Activated CD4-positive, alpha-beta T cell treated with anti-CD3 and anti-CD28 coated beads, Interleukin-2, amount 50 U/mL, for 16 hours (primary cell): Measurements from ENCODE around the gene GTF2IRD1.

ENCODE experiments used
- DNase-seq: peaks from one replicate; pipeline ENCODE4 v3.0.0-alpha.2; 2020

Gene GTF2IRD1

DNA sequence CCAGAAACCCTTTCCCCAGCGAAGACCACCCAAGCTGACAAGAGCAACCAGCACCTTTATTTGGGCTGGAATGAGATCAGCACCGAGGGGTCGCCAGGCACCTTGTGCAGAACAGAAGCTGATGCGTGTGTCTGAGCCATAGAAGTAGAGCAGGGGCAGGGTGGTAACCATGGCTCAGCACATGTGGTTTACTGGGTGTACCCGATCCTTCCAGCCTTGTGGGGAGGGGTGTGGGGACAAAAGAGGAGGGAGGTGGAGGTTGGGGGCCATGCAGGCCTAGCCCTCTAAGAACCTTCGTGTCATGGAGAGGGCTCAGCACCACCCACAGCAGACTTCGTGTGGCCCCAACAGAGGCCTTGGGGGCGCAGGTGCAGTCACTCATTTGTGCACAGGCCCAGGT, 119.8 kb downstream of the GTF2IRD1 start:
- no peak for DNase-seq

DNA sequence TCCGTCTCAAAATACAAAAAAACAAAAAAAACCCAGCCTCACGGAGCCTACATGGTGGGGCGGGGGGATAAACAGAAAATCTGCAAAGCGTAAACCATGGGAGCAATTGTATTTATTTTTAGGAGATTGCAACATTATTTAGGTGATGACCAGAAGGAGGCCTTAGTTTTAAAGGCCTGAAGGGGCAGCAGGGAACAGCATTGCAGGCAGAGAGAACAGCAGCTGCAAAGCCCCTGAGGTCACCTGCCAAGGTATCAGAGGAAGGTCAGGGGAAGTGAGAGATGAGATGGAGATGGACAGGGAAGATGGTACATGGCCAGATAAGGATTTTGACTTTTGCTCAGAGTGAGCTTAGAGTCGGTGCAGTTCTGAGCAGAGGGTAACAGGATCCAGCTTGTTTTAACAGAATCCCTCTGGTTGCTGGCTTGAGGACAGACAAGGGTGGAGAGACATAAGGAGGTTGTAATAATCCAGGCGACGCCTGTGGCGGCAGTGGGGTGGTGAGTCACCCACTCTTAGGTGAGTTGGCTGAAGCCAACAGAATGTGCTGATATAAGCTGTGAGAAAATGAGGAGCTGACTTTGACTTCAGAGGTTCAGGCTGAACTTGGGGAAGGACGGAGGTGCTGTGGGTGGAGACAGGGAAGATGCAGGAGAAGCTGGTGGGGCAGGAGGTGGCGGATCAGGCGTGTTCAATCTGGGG, 121.5 kb downstream of the GTF2IRD1 start:
- no peak for DNase-seq

DNA sequence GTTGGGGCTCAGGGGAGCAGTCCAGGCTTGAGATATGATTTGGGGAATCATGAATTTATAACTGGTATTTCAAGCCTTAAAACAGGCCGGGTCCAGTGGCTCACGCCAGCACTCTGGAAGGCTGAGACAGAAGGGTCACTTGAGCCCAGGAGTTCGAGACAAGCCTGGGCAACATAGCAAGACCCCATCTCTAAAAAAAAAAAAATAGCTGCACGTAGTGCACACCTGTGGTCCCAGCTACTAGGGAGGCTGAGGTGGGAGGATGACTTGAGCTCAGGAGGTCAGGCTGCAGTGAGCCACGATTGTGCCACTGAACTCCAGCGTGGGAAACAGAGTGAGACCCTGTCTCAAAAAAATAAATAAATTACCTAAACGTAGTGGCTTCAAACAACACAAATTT, 122.1 kb downstream of the GTF2IRD1 start:
- no peak for DNase-seq

- DNase-seq = no peak
Observed at GRCh38 chr7:74579800-74580685, 126.3 kb downstream of the GTF2IRD1 start.

DNA sequence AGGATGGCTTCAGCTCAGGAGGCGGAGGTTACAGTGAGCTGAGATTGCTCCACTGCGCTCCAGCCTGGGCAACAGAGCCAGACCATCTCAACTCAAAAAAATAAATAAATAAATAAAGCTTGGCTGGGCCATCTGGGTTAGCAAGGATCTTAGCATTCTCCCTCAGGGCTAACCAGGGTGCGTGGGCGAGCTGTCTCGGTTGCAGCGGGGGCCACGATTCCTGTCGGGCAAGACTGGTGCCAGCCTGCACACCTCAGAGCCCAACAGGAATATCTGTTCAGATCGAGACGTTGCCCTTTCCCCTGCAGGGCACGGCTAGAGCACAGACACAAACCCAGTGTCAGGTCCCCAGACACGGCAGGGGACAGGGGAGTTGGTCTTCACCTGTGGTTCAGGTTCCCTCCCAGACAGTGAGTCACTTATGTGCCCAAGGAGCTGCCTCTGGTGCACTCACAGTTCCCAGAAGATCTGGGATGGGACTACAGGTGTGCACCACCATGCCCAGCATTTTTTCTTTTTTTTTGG, 128.3 kb downstream of the GTF2IRD1 start:
- no peak for DNase-seq

DNA sequence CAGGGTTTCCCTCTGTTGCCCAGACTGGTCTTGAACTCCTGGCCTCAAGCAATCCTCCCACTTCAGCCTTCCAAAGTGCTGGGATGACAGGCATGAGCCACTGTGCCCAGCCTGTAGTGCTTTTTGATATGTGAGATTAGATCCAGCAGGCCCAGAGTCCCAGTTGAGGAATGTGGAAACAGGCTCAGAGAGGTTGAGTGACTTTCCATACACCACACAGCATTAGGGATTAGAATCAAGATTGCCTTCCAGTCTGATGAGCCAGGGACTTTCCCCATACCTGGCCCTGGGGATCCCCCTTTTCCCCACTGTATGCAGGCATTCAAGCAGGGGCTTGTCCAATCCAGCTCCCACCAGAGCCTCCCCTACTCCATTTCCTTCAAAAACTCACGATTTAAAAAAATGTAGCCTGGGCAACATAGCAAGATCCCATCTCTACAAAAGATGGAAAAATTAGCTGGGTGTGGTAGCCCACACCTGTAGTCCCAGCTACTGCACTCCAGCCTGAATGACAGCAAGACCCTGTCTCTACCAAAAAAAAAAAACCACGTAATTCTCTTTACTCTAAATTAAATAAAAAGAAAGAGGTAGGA, 128.8 kb downstream of the GTF2IRD1 start:
- no peak for DNase-seq

DNA sequence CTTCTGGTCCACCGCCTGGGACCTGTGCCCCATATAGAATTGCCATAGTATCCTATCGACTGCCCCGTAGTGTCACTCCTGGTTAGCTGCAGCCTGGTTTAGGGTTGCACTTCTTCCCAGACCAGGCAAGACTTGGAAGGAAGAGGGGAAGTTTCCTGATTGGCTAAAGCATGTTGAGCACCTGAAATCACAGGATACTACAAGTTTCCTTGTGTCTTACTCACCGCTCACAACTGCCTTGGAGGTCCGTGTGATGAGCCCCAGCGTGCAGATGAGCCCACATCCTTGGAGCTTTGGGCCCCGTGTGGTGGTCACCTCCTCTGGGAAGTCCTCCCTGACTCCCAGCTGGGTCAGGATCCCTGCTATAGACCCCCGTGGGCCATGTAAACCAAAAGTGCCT, 129.9 kb downstream of the GTF2IRD1 start:
- DNase-seq = no peak

DNA sequence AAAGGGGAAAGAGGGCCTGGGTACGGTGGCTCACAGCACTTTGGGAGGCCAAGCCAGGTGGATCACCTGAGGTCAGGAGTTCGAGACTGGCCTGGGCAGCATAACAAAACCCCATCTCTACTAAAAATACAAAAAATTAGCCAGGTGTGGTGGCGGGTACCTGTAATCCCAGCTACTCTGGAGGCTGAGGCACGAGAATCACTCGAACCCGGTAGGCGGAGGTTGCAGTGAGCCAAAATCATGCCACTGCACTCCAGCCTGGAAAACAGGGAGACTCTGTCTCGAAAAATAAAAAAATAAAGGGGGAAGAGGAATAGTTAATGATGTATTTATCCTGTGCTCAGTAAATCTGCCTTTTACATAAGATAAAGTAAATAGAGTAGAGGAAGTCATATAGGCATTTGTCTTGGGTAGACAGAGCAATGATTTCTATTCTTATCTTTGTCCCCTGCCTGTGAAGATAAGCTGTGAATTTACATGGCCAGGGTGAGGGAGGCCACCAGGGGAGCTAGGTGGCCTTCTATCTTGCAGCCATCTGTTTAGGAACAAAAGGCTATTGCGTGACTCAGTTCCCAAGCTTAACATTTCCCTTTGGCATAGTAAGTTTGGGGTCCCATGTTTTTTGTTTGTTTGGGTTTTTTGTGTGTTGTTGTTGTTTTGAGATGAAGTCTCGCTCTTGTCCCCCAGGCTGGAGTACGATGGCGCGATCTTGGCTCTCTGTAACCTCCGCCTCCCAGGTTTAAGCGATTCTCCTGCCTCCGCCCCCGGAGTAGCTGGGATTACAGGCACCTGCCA, 130.7 kb downstream of the GTF2IRD1 start:
- no peak for DNase-seq

GRCh38 chr7:74585844-74586243, 132.1 kb downstream of the GTF2IRD1 start:
- DNase-seq = no peak

DNA sequence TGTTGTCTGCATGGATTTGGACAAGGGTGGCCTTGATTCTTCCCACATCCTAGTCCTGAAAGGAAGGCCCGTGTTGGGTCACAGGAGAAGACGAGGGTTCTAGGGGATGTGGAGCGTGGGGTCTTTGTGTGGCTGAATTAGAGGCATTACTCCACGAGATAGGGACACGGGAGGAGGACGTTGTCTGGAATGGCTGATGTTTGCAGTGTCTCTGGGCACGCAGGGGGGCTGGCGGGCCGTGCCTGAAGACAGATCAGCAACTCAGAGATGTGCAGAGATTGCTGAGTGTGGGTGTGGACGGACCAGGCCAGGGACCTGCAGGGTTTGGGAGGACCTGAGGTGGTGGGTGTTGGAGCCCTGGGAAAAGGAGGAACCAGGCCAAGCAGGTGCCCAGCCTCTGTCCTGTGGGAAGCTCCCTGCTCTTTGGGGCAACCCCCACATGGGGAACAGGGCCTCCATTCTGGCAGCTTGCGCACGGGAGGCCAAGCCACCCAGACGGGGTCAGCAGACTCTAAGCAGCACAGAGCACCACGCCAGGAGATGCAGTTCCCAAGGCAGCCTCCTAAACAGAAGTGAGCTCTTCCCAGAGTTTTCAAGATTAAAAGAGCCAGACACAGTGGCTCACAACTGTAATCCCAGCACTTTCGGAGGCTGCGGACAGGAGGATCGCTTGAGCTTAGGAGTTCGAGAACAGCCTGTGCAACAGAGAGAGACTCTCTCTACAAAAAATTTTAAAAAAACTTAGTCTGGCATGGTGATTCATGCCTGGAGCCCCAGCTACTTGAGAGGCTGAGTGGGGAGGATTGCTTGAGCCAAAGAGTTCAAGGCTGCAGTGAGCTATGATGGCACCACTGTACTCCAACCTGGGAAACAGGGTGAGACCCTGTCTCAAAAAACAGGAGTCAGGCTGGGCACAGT, 132.8 kb downstream of the GTF2IRD1 start:
- no peak for DNase-seq

GRCh38 chr7:74587435-74588126, 133.9 kb downstream of the GTF2IRD1 start:
- DNase-seq = no peak

DNA sequence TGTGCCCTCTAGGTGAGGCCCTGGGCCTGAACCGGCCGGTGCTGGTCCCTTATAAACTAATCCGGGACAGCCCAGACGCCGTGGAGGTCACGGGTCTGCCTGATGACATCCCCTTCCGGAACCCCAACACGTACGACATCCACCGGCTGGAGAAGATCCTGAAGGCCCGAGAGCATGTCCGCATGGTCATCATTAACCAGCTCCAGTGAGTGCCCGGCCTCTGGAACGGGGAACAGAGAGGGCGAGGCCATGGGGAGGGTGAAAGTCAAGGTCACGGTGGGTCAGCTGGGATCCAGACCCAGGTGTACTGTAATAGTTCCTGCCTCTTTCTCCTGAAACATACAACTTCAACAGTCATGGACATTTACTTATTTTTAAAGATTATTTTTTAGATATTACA, 137.1 kb downstream of the GTF2IRD1 start:
- DNase-seq = no peak

- no peak for DNase-seq
Observed at GRCh38 chr7:74598558-74598957, 144.9 kb downstream of the GTF2IRD1 start.

DNA sequence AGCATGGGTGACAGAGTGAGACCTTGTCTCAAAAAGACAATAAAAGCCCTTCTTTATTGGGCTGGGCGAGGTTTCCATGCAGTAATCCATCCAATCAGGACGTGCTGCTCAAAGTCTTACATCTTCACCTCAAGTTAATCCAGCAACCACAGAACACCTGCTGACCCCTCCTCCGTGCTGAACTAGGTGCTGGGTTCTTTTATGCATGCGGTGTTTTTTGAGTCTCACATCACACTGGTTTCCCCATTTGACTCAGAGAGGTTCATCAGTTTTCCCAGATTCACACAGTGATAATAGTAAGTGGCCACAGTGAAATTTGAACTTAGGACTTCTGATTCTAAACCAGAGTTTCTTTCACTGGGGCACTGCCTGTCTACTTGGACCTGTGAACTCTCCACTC, 145.5 kb downstream of the GTF2IRD1 start:
- peak; percentile 47 for DNase-seq

- no peak for DNase-seq
Observed at GRCh38 chr7:74604326-74605020, 150.8 kb downstream of the GTF2IRD1 start.

DNA sequence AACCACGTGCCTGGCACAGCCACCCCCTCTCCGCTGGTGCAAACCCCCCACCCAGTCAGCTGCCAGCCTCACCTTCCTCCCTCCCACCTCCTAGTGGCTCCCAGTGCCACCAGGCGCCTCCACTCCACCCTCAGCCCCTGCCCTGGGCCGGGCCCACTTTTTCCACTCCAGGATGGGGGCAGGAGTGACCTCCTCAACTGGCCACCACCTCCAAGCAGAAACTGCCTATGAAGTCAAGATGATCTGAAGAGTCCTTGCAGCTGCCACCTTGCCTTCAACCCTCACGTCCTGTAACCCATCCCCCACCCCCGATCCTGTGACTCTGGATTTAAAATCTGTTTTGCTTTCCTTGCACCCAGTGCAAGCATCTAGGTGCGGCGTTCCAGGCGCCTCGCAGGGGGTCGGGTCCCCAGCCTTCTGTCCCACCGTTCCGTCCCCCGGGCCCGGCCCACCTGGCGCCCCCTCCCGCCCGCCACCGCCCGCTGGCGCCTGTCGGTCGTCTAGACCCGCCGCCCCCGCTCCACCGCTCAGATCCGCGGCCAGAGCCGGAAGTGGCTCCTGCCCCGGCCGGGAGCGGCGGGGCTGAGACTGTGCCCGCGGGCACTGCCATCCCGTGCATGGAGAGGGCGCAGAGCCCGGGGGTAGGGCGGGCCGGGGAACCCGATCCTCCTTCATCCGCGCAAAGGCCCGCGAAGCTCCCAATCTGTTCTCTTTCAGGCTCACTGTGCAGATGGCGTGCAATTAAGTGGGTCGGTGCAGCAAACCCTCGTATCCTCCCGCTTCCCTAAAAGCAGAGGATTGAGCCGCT, 152.6 kb downstream of the GTF2IRD1 start:
- DNase-seq = peak; percentile 23

DNA sequence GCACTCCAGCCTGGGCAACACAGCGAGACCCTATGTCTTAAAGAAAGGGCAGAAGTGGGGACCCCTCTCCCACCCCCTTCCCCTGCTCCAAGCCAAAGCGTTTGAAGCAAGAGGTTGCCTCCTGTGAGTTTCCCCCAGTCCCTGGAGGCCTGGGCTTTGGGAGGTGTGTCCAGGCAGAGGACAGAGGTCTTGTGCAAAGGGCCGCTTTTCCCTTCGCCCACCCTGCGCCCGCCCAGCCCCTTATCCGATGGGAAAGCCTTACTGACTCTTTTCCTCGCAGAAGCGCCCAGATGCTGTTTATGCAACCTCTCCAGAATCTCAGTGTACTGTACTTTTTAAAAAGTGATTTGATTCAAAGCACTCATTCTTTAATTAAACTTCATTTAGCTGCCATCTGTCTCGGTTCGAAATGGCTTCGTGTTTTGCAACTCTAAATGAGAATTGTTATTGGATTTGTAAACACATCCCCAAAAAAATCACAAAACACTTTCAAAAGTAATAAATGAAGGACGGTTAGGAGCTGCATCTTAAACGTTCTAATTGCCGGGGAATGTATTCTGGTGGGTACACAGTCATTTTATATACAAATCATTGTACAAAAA, 153.3 kb downstream of the GTF2IRD1 start:
- DNase-seq = no peak

DNA sequence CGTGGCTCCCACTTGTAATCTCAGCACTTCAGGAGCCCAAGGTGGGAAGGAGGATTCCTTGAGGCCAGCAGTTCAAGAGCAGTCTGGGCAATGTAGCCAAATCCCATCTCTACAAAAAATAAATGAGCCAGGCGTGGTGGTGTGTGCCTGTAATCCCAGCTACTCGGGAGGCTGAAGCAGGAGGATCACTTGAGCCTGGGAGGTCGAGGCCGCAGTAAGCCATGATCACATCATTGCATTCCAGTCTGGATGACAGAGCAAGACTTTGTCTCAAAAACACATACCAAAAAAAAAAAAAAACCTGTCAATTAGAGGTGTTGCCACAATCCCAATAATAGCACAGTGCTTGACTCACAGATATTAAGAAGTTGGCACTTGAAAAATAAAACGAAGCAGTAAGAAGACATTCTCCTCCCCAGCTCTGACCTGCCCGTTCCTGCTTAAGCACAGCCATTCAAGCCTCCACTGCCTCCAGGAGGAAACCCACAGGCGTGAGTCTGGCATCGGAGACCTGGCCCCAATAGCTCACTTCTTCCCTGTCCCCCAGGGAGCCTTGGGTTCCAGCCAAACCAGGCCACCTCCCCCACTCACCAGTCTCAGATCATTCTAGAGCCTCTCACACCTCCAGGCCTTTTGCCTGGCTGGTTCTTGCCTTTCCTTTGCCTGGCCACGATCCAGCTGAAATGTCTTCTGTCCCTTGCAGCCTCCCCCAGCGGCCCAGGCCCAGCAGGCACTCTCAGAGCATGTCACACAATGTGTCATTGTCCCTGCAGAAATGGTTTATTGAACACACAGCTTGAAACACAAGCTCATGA, 158.5 kb downstream of the GTF2IRD1 start:
- DNase-seq = no peak
